HEK293T (cell line): ENCODE measurements around the gene AP4B1.

Source experiments
- CTCF ChIA-PET: fragments of 350-600 bp; formaldehyde crosslinking; extraction: SDS; loops from one replicate; lab custom pipeline; 2021; ENCODE audit warnings: antibody characterized with exemption, inconsistent platforms; lab: Yijun Ruan, JAX
- POLR2A ChIA-PET: fragments of 350-600 bp; formaldehyde crosslinking; extraction: SDS; loops from one replicate; lab custom pipeline; 2020; ENCODE audit warnings: antibody characterized with exemption, inconsistent platforms; lab: Yijun Ruan, JAX
- DNase-seq: peaks from one replicate; pipeline ENCODE4 v3.0.0; 2012; ENCODE audit warnings: mixed read lengths; ENCODE audit errors: extremely low spot score
- ARNT ChIP-seq: fragments of 450-650 bp; IDR thresholded peaks from 2 replicates; pipeline ENCODE4 v1.6.1; 2017; ENCODE audit warnings: mild to moderate bottlenecking
- BHLHE40 ChIP-seq: fragments of 450-650 bp; IDR thresholded peaks from 2 replicates; pipeline ENCODE4 v1.6.1; 2016; ENCODE audit warnings: mild to moderate bottlenecking, moderate library complexity, borderline replicate concordance
- CTBP1 ChIP-seq: fragments of 450-650 bp; IDR thresholded peaks from 2 replicates; pipeline ENCODE4 v1.6.1; 2016; ENCODE audit warnings: borderline replicate concordance
- ELF4 ChIP-seq: fragments of 450-650 bp; IDR thresholded peaks from 2 replicates; pipeline ENCODE4 v1.6.1; 2017; ENCODE audit warnings: antibody characterized with exemption
- FOXA1 ChIP-seq: fragments of 450-650 bp; IDR thresholded peaks from 2 replicates; pipeline ENCODE4 v1.6.1; 2016; ENCODE audit warnings: mild to moderate bottlenecking
- FOXK2 ChIP-seq: fragments of 450-650 bp; IDR thresholded peaks from 2 replicates; pipeline ENCODE4 v1.6.1; 2016; ENCODE audit warnings: mild to moderate bottlenecking
- FOXM1 ChIP-seq: fragments of 450-650 bp; IDR thresholded peaks from 2 replicates; pipeline ENCODE4 v1.6.1; 2017; ENCODE audit warnings: mild to moderate bottlenecking, borderline replicate concordance
- HDGF ChIP-seq: fragments of 450-650 bp; IDR thresholded peaks from 2 replicates; pipeline ENCODE4 v1.6.1; 2017; ENCODE audit warnings: antibody characterized with exemption, borderline replicate concordance
- L3MBTL2 ChIP-seq: fragments of 450-650 bp; conservative IDR thresholded peaks from 2 replicates; pipeline ENCODE4 v1.6.1; 2016; ENCODE audit warnings: mild to moderate bottlenecking
- LEF1 ChIP-seq: fragments of 450-650 bp; IDR thresholded peaks from 2 replicates; pipeline ENCODE4 v1.6.1; 2017; ENCODE audit warnings: mild to moderate bottlenecking, borderline replicate concordance
- NFRKB ChIP-seq: fragments of 450-650 bp; IDR thresholded peaks from 2 replicates; pipeline ENCODE4 v1.6.1; 2016; ENCODE audit warnings: mild to moderate bottlenecking, moderate library complexity
- SP1 ChIP-seq: fragments of 450-650 bp; IDR thresholded peaks from 2 replicates; pipeline ENCODE4 v1.6.1; 2017
- SUZ12 ChIP-seq: fragments of 450-650 bp; IDR thresholded peaks from 2 replicates; pipeline ENCODE4 v1.6.1; 2016; ENCODE audit warnings: mild to moderate bottlenecking
- TARDBP ChIP-seq: fragments of 450-650 bp; IDR thresholded peaks from 2 replicates; pipeline ENCODE4 v1.6.1; 2016
- ZNF384 ChIP-seq: fragments of 450-650 bp; IDR thresholded peaks from 2 replicates; pipeline ENCODE4 v1.6.1; 2016
- TF ChIP-seq, protein P1 (sequence below): fragments of 450-650 bp; IDR thresholded peaks from 2 replicates; pipeline ENCODE4 v1.6.1; 2016

The AP4B1 gene

DNA sequence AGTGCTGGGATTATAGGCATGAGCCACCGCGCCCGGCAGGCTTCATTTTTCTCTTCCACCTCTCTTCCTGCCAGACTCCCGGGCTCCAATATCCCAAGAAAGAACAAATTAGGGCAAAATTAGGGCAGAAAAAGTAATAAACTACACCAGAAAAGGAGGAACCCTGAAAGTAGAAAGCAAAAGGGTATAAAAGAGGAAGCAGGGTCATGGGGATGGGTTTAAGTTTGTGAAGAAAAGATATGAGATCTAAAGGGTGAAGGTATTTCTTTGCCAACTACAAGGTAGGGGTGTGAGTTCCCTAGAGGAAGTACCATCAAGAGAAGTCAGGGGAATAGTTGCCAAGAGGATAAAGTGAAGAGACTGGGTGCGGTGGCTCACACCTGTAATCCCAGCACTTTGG, 43.0 kb downstream of the AP4B1 start:
- TF ChIP-seq ZNF384: no peak
- TF ChIP-seq, protein P1, sequence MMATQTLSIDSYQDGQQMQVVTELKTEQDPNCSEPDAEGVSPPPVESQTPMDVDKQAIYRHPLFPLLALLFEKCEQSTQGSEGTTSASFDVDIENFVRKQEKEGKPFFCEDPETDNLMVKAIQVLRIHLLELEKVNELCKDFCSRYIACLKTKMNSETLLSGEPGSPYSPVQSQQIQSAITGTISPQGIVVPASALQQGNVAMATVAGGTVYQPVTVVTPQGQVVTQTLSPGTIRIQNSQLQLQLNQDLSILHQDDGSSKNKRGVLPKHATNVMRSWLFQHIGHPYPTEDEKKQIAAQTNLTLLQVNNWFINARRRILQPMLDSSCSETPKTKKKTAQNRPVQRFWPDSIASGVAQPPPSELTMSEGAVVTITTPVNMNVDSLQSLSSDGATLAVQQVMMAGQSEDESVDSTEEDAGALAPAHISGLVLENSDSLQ: no peak
- TF ChIP-seq FOXA1: no peak
- TF ChIP-seq FOXM1: no peak
- no peak for TF ChIP-seq HDGF
- TF ChIP-seq L3MBTL2: no peak
- no peak for TF ChIP-seq BHLHE40
- no peak for TF ChIP-seq SUZ12
- no peak for TF ChIP-seq LEF1
- TF ChIP-seq CTBP1: no peak
- no peak for TF ChIP-seq NFRKB
- TF ChIP-seq TARDBP: no peak
- TF ChIP-seq ARNT: no peak
- no peak for TF ChIP-seq FOXK2
- no peak for TF ChIP-seq ELF4
- TF ChIP-seq SP1: no peak
- ChIA-PET POLR2A (no interaction called here), CTCF (no interaction called here)
- DNase-seq: no peak

DNA sequence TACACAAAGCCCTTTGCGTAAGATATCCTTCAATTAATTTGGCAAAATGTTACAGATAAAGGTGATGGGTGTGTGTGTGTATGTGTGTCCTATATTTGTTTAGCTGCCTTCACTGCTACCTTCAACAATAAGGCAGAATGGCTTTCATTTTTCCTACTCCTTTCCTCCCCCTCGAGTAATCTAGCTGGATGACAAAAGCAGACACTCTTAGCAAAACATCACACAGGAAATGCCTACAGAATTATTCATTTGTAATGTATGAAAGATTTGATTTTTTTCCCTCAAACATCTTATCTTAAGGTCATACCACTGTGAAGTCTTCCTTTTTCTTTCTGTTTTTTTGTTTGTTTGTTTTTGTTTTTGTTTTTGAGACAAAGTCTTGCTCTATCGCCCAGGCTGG, 43.7 kb downstream of the AP4B1 start:
- ChIA-PET CTCF (interaction anchor here (0.8 kb wide), 1 partner anchor 45 kb away, joined by 4 read pairs; no protein-coding TSS in a partner anchor), POLR2A (interaction anchor here (1.4 kb wide), 1 partner anchor 44 kb away, joined by 5 read pairs; the partner anchor contains the start of genes AP4B1 and DCLRE1B)
- TF ChIP-seq SP1: no peak
- TF ChIP-seq TARDBP: no peak
- TF ChIP-seq NFRKB: no peak
- TF ChIP-seq LEF1: no peak
- no peak for TF ChIP-seq FOXM1
- TF ChIP-seq FOXK2: no peak
- no peak for TF ChIP-seq L3MBTL2
- no peak for DNase-seq

DNA sequence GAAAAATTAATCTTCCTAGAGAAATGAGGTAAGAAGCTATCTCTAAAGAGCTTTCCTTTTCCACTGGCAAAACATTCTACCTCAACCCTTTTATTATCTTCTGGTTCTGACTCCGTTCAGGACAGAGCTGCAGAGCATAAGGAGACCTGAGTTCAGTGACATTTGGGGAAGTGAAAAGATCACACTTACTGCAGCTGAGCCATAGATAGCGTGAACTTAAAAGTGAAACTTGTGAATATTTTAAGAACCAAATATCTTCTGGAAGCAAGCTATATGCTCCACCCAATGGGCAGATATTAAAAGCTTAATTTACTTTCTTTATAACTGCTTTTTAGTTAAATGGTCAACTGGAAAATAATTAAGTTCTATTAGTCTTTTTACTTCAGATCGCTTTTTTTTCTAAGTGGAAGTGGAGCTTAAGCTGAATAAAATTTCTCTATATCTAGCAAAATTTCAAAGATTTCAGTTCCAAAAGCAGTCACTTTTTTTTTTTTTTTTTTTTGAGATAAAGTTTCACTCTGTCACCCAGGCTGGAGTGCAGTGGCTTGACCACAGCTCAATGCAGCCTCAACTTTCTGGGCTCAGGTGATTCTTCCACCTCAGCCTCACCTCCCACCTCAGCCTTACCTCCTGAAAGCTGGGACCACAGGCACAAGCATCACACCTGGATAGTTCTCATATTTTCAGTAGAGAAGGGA, 45.0 kb downstream of the AP4B1 start:
- CTCF ChIA-PET: interaction anchor here (0.6 to 1.1 kb wide), 3 partner anchors 10 to 1193 kb away, joined by 3 to 5 read pairs (median 3); no protein-coding TSS in a partner anchor
- TF ChIP-seq L3MBTL2 (no peak), ELF4 (no peak), TARDBP (no peak), ZNF384 (no peak), ARNT (no peak), BHLHE40 (no peak), FOXM1 (no peak), SP1 (no peak), NFRKB (no peak), FOXA1 (no peak), HDGF (no peak), LEF1 (no peak), FOXK2 (no peak), SUZ12 (no peak), CTBP1 (no peak)
- TF ChIP-seq, protein P1: no peak
- DNase-seq: no peak
- POLR2A ChIA-PET: interaction anchor here (0.6 to 1.4 kb wide), 2 partner anchors 14 to 45 kb away, joined by 4 to 5 read pairs; partner anchors contain the start of genes AP4B1 and DCLRE1B

DNA sequence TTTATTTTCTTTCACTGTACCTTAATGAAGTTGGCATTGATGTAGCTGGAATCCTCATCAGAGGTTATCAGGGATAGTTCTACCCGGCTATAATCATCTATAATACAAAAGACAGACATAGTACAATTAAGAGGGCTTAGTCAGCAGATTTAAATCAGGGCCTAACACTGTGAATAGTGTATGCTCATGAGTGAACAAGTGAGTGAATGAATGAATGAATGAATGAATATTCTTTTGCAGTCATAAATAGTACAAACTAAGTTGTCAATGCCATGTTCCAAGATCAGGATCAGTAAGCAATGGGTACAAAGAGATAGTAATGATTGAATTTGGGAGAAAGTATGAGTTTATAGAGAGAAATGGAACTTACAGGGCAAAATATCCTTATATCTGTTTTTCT, 45.6 kb downstream of the AP4B1 start:
- TF ChIP-seq SP1 (no peak), ELF4 (no peak), FOXK2 (no peak), ZNF384 (no peak), FOXM1 (no peak), TARDBP (no peak), NFRKB (no peak), BHLHE40 (no peak)
- ChIA-PET POLR2A (interaction anchor here (0.6 kb wide), 1 partner anchor 15 kb away, joined by 4 read pairs; no protein-coding TSS in a partner anchor), CTCF (no interaction called here)
- DNase-seq: no peak

DNA sequence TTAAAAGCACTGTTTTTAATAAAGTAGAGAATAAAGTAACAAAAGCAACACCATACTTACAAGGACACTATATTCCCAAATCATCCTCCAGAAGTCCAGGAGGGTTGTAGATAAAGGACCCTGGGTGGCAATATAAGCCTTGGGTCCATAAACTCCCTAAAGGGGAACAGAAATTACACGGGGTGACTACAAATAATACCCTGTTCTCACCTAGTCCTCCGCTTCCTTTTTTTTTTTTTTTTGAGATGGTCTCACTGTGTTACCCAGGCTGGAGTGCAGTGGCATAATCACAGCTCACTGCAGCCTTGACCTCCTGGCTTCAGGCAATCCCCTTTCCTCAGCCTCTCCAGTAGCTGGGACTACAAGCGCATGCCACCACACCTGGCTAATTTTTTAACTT, 46.2 kb downstream of the AP4B1 start:
- no peak for TF ChIP-seq SUZ12
- TF ChIP-seq LEF1: no peak
- no peak for TF ChIP-seq FOXK2
- TF ChIP-seq, protein P1: no peak
- no peak for TF ChIP-seq CTBP1
- no peak for TF ChIP-seq HDGF
- no peak for DNase-seq
- ChIA-PET CTCF (interaction anchor here (0.6 kb wide), 1 partner anchor 119 kb away, joined by 7 read pairs; no protein-coding TSS in a partner anchor), POLR2A (no interaction called here)

DNA sequence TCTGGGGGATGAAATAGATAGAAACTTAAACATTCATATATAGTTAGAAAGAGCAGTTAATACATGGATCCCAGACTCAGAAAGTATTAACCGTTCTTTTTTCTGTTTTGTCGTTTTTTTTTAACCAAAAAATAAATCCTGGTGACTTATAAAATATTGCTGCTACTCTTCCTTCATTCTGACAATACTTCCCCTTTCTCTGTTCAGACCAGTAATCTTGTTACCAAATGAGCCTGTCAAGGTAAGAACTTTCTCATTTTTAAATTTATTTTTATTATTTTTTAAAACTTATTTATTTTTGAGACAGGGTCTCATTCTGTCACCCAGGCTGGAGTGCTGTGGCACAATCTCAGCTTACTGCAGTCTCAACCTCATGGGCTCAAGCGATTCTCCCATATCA, 46.8 kb downstream of the AP4B1 start:
- CTCF ChIA-PET: interaction anchor here (0.6 kb wide), 1 partner anchor 120 kb away, joined by 7 read pairs; no protein-coding TSS in a partner anchor
- POLR2A ChIA-PET: no interaction called here
- no peak for DNase-seq
- TF ChIP-seq ARNT (no peak), FOXM1 (no peak), ELF4 (no peak), LEF1 (no peak), L3MBTL2 (no peak)
